ENCODE results near the gene ETS1.

Gene ETS1

DNA sequence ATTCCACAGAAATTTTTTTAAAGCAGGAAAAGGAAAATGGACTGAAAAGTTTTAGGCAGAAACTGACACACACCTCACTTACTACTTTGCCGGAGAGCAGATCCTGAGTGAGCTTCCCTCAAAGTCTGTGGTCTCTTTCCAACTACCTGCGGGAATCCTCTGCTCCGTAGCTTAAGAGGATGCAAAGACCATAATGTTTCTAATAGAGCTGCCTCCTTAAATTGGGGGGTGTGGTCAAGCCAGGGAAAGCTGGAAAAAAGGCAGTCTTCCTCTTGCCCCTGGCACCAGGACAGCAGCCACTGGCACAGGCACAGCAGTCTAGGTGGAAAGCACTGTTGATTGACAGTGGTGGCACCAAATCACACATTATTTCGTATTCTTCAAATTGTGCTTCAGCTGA lies at the start of gene ETS1:
Gene ETS1, minus strand, starts transcription at position 144 of the 400 bp plus-strand sequence. CDS start 14,428 bp downstream, outside the sequence.
- TF ChIP-seq, protein P1, sequence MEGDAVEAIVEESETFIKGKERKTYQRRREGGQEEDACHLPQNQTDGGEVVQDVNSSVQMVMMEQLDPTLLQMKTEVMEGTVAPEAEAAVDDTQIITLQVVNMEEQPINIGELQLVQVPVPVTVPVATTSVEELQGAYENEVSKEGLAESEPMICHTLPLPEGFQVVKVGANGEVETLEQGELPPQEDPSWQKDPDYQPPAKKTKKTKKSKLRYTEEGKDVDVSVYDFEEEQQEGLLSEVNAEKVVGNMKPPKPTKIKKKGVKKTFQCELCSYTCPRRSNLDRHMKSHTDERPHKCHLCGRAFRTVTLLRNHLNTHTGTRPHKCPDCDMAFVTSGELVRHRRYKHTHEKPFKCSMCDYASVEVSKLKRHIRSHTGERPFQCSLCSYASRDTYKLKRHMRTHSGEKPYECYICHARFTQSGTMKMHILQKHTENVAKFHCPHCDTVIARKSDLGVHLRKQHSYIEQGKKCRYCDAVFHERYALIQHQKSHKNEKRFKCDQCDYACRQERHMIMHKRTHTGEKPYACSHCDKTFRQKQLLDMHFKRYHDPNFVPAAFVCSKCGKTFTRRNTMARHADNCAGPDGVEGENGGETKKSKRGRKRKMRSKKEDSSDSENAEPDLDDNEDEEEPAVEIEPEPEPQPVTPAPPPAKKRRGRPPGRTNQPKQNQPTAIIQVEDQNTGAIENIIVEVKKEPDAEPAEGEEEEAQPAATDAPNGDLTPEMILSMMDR (IDR thresholded peaks at IDR 0.05; ENCODE audit: low read depth, low read length), result no peak
- DNase-seq (ENCODE audit: extremely low read depth, low read depth), result no peak

DNA sequence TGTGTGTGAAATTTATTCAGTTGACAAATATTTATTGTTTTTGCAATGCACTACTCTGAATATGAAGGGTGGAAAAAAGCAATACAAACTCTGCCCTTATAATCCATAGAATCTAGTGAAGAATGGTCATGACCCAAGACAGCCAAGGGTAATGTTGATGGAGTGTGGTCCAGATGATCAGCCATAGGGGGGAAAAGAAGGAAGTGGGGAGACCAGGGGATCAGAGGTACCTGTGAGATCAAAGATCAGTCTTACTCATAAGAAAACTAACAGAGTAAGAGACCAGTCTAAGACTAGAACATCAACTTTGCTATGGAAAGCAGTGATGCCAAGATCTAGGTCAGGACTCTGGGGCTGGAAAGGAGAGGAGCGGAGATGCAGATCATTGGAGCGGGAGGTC lies 47.0 kb upstream of the ETS1 start:
- TF ChIP-seq, protein P1 (IDR thresholded peaks at IDR 0.05; ENCODE audit: low read depth, low read length), result no peak
- DNase-seq (ENCODE audit: extremely low read depth, low read depth), result no peak

DNA sequence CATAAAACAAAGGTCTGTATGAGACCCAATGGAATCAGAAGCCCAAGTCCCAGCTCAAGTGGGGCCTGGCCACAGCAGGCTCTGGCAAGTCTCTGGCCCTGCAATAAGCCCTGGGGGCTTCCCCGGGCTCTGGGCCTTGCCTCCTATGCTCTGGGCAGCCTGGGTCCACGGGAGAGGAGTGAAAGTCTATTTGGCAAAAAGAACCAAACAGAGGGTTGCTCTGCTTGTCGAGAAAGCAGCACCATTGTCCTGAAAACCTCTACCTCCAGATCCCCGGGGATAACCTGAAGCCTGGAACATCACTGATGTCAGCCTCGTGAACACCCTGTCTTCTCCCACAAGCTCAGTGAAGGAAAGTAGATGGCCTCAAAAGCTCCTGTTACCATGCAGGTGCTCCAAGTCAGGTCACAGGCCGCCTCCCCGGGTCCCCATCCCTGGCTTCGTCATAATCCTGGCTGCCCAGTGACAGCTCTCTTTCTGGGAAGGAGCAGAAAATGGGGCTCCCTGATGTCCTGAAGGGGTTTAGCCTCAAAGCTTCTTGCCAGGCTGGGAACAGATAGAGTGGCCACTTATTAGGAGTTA lies 46.1 kb upstream of the ETS1 start:
- TF ChIP-seq, protein P1 (IDR thresholded peaks at IDR 0.05; ENCODE audit: low read depth, low read length), result no peak
- no peak for DNase-seq (ENCODE audit: extremely low read depth, low read depth)

DNA sequence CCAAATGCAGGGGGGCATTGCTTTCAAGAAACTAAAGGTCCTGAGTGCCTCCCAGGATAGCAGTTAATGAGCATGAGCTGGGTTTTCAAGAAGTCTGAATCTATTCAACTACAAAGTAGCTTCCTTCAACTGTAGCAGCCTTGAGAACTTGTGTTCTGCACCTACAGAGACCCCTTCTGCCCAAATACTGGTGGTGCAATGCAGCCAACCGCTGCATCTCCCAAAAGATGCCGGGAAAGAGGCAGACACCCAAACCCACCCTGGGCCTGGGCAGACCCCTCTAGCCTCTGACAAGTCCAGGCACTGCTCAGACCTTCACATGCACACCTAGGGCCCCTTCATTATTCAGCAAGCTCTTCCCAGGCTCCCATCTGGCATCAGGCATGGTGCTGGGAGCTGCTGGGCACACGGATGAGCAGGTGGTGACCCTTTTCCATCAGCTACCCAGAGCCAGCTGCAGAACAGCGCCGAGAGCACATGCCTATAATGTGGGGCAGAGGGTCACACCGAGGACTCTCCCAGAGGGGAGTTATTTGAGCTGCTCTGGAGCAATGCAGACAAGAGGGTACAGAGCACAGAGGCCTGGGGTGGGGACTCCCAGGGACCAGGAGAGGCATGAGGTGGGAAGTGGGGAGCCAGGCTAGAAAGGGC lies 44.9 kb upstream of the ETS1 start:
- TF ChIP-seq, protein P1 (IDR thresholded peaks at IDR 0.05; ENCODE audit: low read depth, low read length), result peak; percentile 87
- no peak for DNase-seq (ENCODE audit: extremely low read depth, low read depth)

DNA sequence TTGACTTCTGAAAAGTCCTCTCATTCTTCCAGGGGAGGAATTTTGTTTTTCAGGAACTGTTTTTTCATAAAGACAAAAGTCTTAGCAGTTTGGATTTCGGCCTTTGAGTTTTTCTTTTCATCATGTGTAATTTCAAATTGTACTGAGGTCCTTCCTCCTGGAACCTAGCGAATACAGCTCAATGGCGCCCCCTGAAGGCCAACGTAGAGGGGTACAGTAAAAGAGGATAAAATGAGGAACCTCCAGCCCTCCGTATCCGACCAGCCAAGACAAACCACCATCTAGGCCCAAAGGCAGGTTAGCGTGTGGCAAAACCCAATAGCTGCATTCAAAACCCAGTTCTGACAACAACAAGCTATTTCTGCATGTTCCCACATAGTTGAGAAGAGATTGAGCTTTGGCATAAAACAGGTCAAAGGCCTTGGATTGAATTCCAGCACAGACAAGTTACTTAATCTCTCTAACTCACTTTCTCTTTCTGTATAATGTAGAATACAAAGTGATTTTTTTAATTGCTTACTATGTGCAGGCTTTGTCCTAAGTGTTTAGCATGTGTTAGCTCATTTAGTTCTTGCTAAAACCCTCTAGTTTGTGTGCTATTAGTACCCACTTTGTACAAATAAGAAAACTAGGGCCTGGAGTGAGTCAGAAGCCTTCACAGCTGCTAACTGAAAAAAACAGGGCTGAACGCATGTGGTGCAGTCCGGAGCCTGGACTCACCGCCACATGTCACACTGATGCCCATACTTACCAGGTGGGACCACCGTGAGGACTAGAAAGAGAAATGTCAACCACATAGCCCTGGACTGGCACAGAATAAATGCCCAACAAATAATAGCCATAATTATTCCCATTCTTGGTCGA lies 43.2 kb upstream of the ETS1 start:
- TF ChIP-seq, protein P1 (IDR thresholded peaks at IDR 0.05; ENCODE audit: low read depth, low read length), result peak; percentile 86
- DNase-seq (ENCODE audit: extremely low read depth, low read depth), result peak; percentile 67

GRCh38 chr11:128629516-128630106 lies 42.3 kb upstream of the ETS1 start:
- TF ChIP-seq, protein P1 (IDR thresholded peaks at IDR 0.05; ENCODE audit: low read depth, low read length), result no peak

More at GRCh38 chr11:128629516-128630106, 42.3 kb upstream of the ETS1 start:
- no peak for DNase-seq (ENCODE audit: extremely low read depth, low read depth)
